HG03354 (cell line): Measurements from ENCODE around the gene SOCS7.

ENCODE experiments used
- ATAC-seq: cut with Tn5 transposase; IDR thresholded peaks from one replicate; pipeline ENCODE4 v1.9.1; 2021; ENCODE audit warnings: mild to moderate bottlenecking; ENCODE audit not compliant: unreplicated experiment, poor library complexity, severe bottlenecking

Gene SOCS7

GRCh38 chr17:38453951-38454421 is 102.3 kb downstream of the SOCS7 start:
- ATAC-seq: no peak

GRCh38 chr17:38454532-38454931 is 102.9 kb downstream of the SOCS7 start:
- no peak for ATAC-seq
